GM06990 (cell line): ENCODE data around the gene ZNF274.

Experiments
- DNase-seq: peaks from one replicate; pipeline ENCODE4 v3.0.0-alpha.2; 2011; ENCODE audit not compliant: insufficient read length; ENCODE audit errors: extremely low read depth
- H3K27me3 ChIP-seq: replicated peaks from 2 replicates; pipeline ENCODE4 v1.6.0; 2011; ENCODE audit warnings: low read length; ENCODE audit not compliant: control insufficient read depth, insufficient read depth
- H3K36me3 ChIP-seq: 2 replicates; pipeline ENCODE4 v1.5.1; 2011; ENCODE audit warnings: low read length; ENCODE audit not compliant: control insufficient read depth, insufficient read depth
- H3K4me3 ChIP-seq: replicated peaks from 2 replicates; pipeline ENCODE4 v1.5.1; 2011; ENCODE audit warnings: low read depth, mild to moderate bottlenecking, control low read depth, low read length
- TF ChIP-seq, protein P1 (sequence below): IDR thresholded peaks from 2 replicates; pipeline ENCODE4 v1.5.1; 2011; ENCODE audit warnings: low read length, control low read depth, mild to moderate bottlenecking, inconsistent platforms; ENCODE audit not compliant: insufficient read depth, poor library complexity, severe bottlenecking

The ZNF274 gene

DNA sequence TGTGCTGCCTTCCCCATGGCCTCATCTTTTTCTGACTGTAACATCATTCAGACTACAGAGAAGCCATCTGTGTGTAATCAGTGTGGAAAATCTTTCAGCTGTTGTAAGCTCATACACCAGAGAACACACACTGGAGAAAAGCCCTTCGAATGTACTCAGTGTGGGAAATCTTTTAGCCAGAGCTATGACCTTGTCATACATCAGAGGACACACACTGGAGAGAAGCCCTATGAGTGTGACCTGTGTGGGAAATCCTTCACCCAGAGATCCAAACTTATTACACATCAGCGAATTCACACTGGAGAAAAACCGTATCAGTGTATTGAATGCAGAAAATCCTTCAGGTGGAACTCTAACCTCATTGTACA lies 78.7 kb downstream of the ZNF274 start:
- no peaks in the 10 kb centered on the region for H3K27me3 ChIP-seq
- no peak for DNase-seq
- H3K4me3 ChIP-seq: no peak overlapping the region
- H3K36me3 ChIP-seq: peaks cover 3% of the 10 kb centered on the region
- TF ChIP-seq, protein P1, sequence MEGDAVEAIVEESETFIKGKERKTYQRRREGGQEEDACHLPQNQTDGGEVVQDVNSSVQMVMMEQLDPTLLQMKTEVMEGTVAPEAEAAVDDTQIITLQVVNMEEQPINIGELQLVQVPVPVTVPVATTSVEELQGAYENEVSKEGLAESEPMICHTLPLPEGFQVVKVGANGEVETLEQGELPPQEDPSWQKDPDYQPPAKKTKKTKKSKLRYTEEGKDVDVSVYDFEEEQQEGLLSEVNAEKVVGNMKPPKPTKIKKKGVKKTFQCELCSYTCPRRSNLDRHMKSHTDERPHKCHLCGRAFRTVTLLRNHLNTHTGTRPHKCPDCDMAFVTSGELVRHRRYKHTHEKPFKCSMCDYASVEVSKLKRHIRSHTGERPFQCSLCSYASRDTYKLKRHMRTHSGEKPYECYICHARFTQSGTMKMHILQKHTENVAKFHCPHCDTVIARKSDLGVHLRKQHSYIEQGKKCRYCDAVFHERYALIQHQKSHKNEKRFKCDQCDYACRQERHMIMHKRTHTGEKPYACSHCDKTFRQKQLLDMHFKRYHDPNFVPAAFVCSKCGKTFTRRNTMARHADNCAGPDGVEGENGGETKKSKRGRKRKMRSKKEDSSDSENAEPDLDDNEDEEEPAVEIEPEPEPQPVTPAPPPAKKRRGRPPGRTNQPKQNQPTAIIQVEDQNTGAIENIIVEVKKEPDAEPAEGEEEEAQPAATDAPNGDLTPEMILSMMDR: no peak

GRCh38 chr19:58261968-58262921 lies 79.4 kb downstream of the ZNF274 start:
- no peak for DNase-seq
- Histone ChIP-seq H3K36me3 (peaks cover 3% of the 10 kb centered on the region), H3K27me3 (no peaks in the 10 kb centered on the region), H3K4me3 (no peak overlapping the region)
- TF ChIP-seq, protein P1: no peak

DNA sequence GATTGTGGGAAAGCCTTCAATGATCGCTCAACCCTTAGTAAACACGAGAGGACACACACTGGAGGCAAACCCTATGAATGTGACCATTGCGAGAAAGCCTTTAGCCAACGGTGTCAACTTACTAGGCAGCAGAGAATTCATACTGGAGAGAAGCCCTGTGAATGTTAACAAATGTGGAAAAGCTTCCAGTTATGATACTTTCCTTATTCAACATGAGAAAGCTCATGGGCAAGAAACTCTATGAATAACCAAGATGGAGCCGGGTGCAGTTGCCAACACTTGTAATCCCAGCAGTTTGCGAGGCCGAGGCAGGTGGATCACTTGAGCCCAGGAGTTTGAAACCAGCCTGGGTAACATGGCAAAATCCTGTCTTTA lies 80.0 kb downstream of the ZNF274 start:
- Histone ChIP-seq H3K36me3 (peaks cover 3% of the 10 kb centered on the region), H3K27me3 (no peaks in the 10 kb centered on the region), H3K4me3 (no peak overlapping the region)
- TF ChIP-seq, protein P1: no peak
- no peak for DNase-seq
